Glutamatergic neuron (in vitro differentiated cells): ENCODE measurements around the gene SEC14L2. TPM values are rescaled to one million over a fixed set of nuclear protein-coding genes. Genes with fewer than 3 reads are reported as not detected.
"Not testable (repeated sequence)": the region's sequence is repeated elsewhere in the genome, so short reads cannot be mapped to it uniquely, and the experiment has no call there.

ENCODE experiments used
- DNase-seq: peaks from one replicate; pipeline ENCODE4 v3.0.0; 2022
- H3K27ac Mint-ChIP-seq: one replicate; pipeline ENCODE4 v1.8.0; 2020; ENCODE audit warnings: mild to moderate bottlenecking, mixed read lengths, inconsistent platforms; ENCODE audit not compliant: unreplicated experiment
- H3K27me3 Mint-ChIP-seq: one replicate; pipeline ENCODE4 v1.8.0; 2020; ENCODE audit warnings: mild to moderate bottlenecking, moderate library complexity, mixed read lengths, inconsistent platforms; ENCODE audit not compliant: unreplicated experiment
- H3K36me3 Mint-ChIP-seq: one replicate; pipeline ENCODE4 v1.8.0; 2020; ENCODE audit warnings: mild to moderate bottlenecking, mixed read lengths, inconsistent platforms; ENCODE audit not compliant: unreplicated experiment
- H3K4me1 Mint-ChIP-seq: one replicate; pipeline ENCODE4 v1.8.0; 2020; ENCODE audit warnings: mild to moderate bottlenecking, low read depth, mixed read lengths, inconsistent platforms; ENCODE audit not compliant: unreplicated experiment
- H3K4me3 Mint-ChIP-seq: one replicate; pipeline ENCODE4 v1.8.0; 2020; ENCODE audit warnings: mild to moderate bottlenecking, mixed read lengths, inconsistent platforms; ENCODE audit not compliant: unreplicated experiment
- H3K9me3 Mint-ChIP-seq: one replicate; pipeline ENCODE4 v1.8.0; 2020; ENCODE audit warnings: mild to moderate bottlenecking, moderate library complexity, mixed read lengths, inconsistent platforms; ENCODE audit not compliant: unreplicated experiment
- CTCF ChIP-seq: fragments of 200-600 bp; sonication (generic); IDR thresholded peaks from one replicate; pipeline ENCODE4 v1.5.0; 2021; ENCODE audit not compliant: partially characterized antibody, unreplicated experiment
- total RNA-seq: library from RNA; stranded (reverse); fragmentation: NEBNext Ultra II Directional; extraction: Animal tissue kit (Norgen Biotek cat#: 25700); gene quantifications from one replicate; pipeline ENCODE4 v1.2.1, GENCODE V29; 2021; ENCODE audit not compliant: unreplicated experiment

Gene SEC14L2
- total RNA-seq, 1 donor from 2014 or later = 0.76 TPM

GRCh38 chr22:30455075-30455840, 58.4 kb downstream of the SEC14L2 start:
- Mint-ChIP-seq H3K9me3 (no peaks in the 10 kb centered on the region), H3K27ac (no peak overlapping the region), H3K4me1 (no peaks in the 10 kb centered on the region), H3K4me3 (no peak overlapping the region), H3K27me3 (no peaks in the 10 kb centered on the region), H3K36me3 (no peaks in the 10 kb centered on the region)
- DNase-seq = no peak
- TF ChIP-seq CTCF = no peak

- no peak overlapping the region for H3K27ac Mint-ChIP-seq
- DNase-seq = no peak
- H3K9me3 Mint-ChIP-seq = no peaks in the 10 kb centered on the region
- no peak overlapping the region for H3K4me3 Mint-ChIP-seq
- TF ChIP-seq CTCF = no peak
- H3K36me3 Mint-ChIP-seq = no peaks in the 10 kb centered on the region
- H3K4me1 Mint-ChIP-seq = no peaks in the 10 kb centered on the region
- H3K27me3 Mint-ChIP-seq = no peaks in the 10 kb centered on the region
Measured at GRCh38 chr22:30457981-30458380, 61.2 kb downstream of the SEC14L2 start.

GRCh38 chr22:30459181-30460052, 62.6 kb downstream of the SEC14L2 start:
- Mint-ChIP-seq H3K36me3 (no peaks in the 10 kb centered on the region), H3K27ac (no peak overlapping the region)

GRCh38 chr22:30460147-30460546, 63.3 kb downstream of the SEC14L2 start:
- Mint-ChIP-seq H3K27me3 (peaks cover 3% of the 10 kb centered on the region), H3K36me3 (no peaks in the 10 kb centered on the region), H3K27ac (no peak overlapping the region), H3K9me3 (no peaks in the 10 kb centered on the region), H3K4me3 (no peak overlapping the region), H3K4me1 (no peaks in the 10 kb centered on the region)
- no peak for TF ChIP-seq CTCF
- DNase-seq = no peak

More at GRCh38 chr22:30459181-30460052, 62.6 kb downstream of the SEC14L2 start:
- no peak for TF ChIP-seq CTCF
- H3K27me3 Mint-ChIP-seq = no peaks in the 10 kb centered on the region
- no peaks in the 10 kb centered on the region for H3K9me3 Mint-ChIP-seq
- H3K4me1 Mint-ChIP-seq = no peaks in the 10 kb centered on the region
- H3K4me3 Mint-ChIP-seq = no peak overlapping the region
- DNase-seq = no peak

GRCh38 chr22:30460555-30460954, 63.7 kb downstream of the SEC14L2 start:
- H3K27me3 Mint-ChIP-seq, H3K27ac Mint-ChIP-seq, H3K4me1 Mint-ChIP-seq, H3K36me3 Mint-ChIP-seq, H3K9me3 Mint-ChIP-seq, H3K4me3 Mint-ChIP-seq, DNase-seq: not testable (repeated sequence)
